Dendritic cell treated with granulocyte-macrophage colony-stimulating factor and Interleukin-4, amounts not matched to agents 40 ng/mL and 50 ng/mL, for 4 days (primary cell): ENCODE measurements around the gene KIAA1958.

Experiments used
- H3K27ac Mint-ChIP-seq: one replicate; pipeline ENCODE4 v1.8.0; 2022; ENCODE audit warnings: mild to moderate bottlenecking, mixed read lengths
- H3K27me3 Mint-ChIP-seq: one replicate; pipeline ENCODE4 v1.8.0; 2022; ENCODE audit warnings: mild to moderate bottlenecking, mixed read lengths
- H3K36me3 Mint-ChIP-seq: one replicate; pipeline ENCODE4 v1.8.0; 2022; ENCODE audit warnings: low read depth, mixed read lengths
- H3K4me1 Mint-ChIP-seq: one replicate; pipeline ENCODE4 v1.8.0; 2022; ENCODE audit warnings: low read depth, mixed read lengths
- H3K4me3 Mint-ChIP-seq: one replicate; pipeline ENCODE4 v1.8.0; 2022; ENCODE audit warnings: mild to moderate bottlenecking, moderate library complexity, mixed read lengths
- H3K9me3 Mint-ChIP-seq: one replicate; pipeline ENCODE4 v1.8.0; 2022; ENCODE audit warnings: mixed read lengths
- intact Hi-C: fragments of 100-400 bp; cut with micrococcal nuclease; formaldehyde crosslinking; loops from one replicate; pipeline ENCODE4 v1.15.0; 2022

Gene KIAA1958

DNA sequence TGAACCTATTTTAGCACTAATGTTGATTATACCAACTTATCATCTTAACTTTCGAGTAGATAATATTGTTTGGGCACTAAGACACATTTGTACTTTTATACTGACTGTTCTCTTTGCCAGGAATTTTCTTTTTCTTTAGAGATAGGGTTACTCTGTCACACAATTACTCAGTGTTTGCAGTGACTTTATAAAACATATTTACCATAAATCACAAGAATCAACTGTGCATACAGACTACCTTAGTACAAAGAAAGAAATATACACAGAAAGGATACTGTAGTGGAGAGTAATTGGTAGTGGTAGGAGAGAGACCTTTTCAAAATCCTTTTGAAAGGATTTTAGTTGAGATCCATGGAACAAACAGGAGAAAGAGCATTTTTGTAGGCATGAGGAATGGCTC is 40.3 kb downstream of the KIAA1958 start:
- Mint-ChIP-seq H3K27ac (no peak overlapping the region), H3K27me3 (no peaks in the 10 kb centered on the region), H3K4me3 (no peak overlapping the region), H3K4me1 (peaks cover 7% of the 10 kb centered on the region), H3K9me3 (peaks cover 9% of the 10 kb centered on the region), H3K36me3 (no peaks in the 10 kb centered on the region)
- intact Hi-C loops, result no loop called here

DNA sequence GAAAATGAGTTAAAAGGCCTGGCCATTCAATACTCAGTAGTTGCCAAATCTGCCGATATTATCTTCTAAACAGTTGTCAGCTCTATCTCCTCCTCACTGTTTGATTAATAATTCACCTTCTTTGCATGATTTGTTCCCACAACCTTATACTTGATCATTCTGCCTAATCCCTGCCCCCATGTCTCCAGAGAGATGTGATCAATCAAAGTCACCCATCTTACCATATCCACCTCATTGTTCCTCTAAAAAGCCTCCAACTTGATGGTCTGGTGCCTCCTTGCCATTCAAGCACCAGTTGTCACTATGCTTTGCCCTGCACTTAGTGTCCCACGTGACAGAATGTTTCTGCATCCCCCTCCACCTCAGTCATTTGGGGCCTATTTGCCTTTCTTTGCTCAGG is 41.3 kb downstream of the KIAA1958 start:
- Mint-ChIP-seq H3K27ac (no peak overlapping the region), H3K9me3 (peaks cover 9% of the 10 kb centered on the region), H3K4me3 (no peak overlapping the region), H3K27me3 (no peaks in the 10 kb centered on the region), H3K36me3 (no peaks in the 10 kb centered on the region), H3K4me1 (peaks cover 7% of the 10 kb centered on the region)
- intact Hi-C loops, result no loop called here

DNA sequence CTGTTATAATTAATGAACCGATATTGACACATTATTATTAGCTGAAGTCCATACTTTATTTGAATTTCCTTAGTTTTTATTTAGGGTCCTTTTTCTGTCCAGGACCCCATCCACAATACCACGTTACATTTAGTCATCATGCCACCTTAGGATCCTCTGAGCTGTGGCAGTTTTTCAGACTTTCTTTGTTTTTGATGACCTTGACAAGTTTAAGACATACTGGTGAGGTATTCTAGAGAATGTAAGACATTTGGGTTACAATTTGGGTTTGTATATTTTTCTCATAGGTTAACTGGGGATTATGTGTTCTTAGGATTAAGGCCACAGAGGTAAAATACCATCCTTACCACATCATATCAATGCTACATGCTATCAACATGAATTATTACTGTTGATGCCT is 42.7 kb downstream of the KIAA1958 start:
- peaks cover 9% of the 10 kb centered on the region for H3K9me3 Mint-ChIP-seq
- peaks cover 7% of the 10 kb centered on the region for H3K4me1 Mint-ChIP-seq
- no peaks in the 10 kb centered on the region for H3K27me3 Mint-ChIP-seq
- H3K4me3 Mint-ChIP-seq, result no peak overlapping the region
- no peaks in the 10 kb centered on the region for H3K36me3 Mint-ChIP-seq
- H3K27ac Mint-ChIP-seq, result no peak overlapping the region
- intact Hi-C loops, result no loop called here

DNA sequence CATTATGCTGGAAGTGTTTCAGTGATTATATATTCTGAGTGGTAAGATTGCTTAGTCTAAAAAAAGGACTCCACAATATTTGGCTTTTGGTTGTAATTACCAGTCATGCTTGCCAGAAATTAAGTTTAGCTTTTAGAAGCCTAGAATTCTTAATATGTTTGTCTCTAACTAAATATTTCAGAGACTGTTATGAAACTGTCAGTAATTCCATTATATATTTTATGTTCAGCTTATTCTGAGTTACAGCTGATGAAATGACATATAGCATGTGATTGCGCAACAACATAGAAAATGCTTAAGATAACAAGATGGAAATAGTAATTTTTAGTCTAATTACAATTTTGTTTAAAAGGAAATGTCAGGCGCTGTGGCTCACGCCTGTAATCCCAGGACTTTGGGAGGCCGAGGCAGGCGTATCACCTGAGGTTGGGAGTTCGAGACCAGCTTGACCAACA is 44.2 kb downstream of the KIAA1958 start:
- Mint-ChIP-seq H3K27ac (no peak overlapping the region), H3K4me1 (peaks cover 7% of the 10 kb centered on the region), H3K27me3 (no peaks in the 10 kb centered on the region), H3K9me3 (peaks cover 5% of the 10 kb centered on the region), H3K4me3 (no peak overlapping the region), H3K36me3 (no peaks in the 10 kb centered on the region)
- intact Hi-C loops, result no loop called here

DNA sequence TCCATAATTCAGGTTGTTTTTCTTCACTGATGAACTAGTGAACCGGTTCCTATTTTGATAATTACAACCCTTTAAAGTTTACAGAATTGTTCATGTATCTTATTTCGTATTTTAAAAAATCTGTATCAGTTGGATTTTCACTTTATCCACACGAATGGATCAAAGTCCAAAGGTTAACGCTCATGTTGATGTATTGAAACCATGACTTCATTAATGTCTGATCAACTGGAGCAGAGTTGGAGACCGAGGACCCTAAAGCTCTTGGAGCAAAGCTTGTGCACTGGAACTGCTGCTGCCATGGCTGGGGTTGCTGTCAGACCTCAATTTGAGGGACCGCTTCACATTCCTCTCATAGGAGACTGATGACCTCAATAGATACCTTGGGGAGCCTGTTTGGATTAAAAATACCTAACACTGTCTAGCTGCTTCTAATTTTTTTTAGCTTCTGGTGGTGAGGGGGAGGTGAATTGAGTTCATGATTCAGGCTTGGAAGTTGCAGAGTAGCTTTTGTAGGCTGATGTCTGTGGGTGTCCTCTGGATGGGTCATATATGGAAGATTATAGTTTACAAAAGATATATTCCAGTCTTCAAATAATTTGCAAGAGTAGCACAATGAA is 45.1 kb downstream of the KIAA1958 start:
- H3K27ac Mint-ChIP-seq, result no peak overlapping the region
- peaks cover 7% of the 10 kb centered on the region for H3K4me1 Mint-ChIP-seq
- intact Hi-C loops, result no loop called here
- no peak overlapping the region for H3K4me3 Mint-ChIP-seq
- H3K9me3 Mint-ChIP-seq, result no peaks in the 10 kb centered on the region
- H3K27me3 Mint-ChIP-seq, result no peaks in the 10 kb centered on the region
- H3K36me3 Mint-ChIP-seq, result no peaks in the 10 kb centered on the region

DNA sequence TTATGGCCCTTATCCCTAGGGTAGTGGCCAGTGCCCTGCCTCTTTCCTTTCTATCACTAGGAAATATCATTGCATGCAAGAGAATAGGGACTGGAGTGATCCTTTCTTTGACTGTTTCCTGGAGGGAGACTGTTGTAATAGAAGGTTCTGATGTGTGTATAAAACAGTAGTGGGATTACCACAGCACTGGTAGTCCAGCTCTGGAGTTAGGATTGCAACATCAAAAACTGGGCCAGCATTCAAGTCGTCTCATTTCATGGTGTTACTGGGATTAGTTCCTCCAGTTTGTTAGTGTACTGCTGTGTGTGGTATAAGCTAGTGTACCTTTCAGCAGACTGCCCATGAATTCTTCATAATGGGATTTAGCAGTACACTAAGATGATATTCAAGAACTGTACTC is 45.8 kb downstream of the KIAA1958 start:
- intact Hi-C loops, result no loop called here
- Mint-ChIP-seq H3K36me3 (no peaks in the 10 kb centered on the region), H3K27ac (no peak overlapping the region)

DNA sequence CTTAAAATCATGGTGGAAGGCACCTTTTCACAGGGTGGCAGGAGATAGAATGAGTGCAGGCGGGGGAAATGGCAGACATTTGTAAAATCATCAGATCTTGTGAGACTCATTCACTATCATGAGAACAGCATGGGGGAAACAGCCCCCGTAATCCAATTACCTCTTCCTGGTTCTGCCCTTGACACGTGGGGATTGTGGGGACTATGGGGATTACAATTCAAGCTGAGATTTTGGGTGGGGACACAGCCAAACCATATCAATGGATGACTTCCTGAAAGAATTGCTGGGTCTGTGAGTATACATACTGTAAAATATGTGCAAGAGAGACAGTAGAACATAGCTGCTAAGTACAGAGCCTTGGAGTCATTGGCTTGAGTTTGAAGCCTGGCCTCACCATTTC is 47.0 kb downstream of the KIAA1958 start:
- H3K27ac Mint-ChIP-seq, result no peak overlapping the region
- intact Hi-C loops, result no loop called here
- H3K27me3 Mint-ChIP-seq, result no peaks in the 10 kb centered on the region
- no peaks in the 10 kb centered on the region for H3K9me3 Mint-ChIP-seq
- H3K36me3 Mint-ChIP-seq, result no peaks in the 10 kb centered on the region
- H3K4me1 Mint-ChIP-seq, result peaks cover 5% of the 10 kb centered on the region
- H3K4me3 Mint-ChIP-seq, result no peak overlapping the region

More for the DNA sequence above, 45.8 kb downstream of the KIAA1958 start:
- no peaks in the 10 kb centered on the region for H3K9me3 Mint-ChIP-seq
- no peaks in the 10 kb centered on the region for H3K27me3 Mint-ChIP-seq
- H3K4me1 Mint-ChIP-seq, result peaks cover 2% of the 10 kb centered on the region
- no peak overlapping the region for H3K4me3 Mint-ChIP-seq

DNA sequence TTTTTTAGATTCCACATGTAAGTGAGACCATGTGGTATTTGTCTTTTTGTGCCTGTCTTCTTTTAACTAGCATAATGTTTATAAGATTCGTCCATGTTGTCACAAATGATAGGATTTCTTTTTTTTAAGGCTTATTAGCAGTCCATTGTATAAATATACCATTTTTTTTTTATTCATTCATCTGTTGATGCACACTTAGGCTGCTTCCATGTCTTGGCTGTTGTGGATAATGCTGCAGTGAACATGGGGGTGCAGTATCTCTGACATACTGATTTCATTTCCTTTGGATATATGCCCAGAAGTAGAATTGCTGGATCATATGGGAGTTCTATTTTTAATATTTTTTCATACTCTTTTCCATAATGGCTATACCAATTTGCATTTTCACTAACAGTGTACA is 48.7 kb downstream of the KIAA1958 start:
- H3K27ac Mint-ChIP-seq, result no peak overlapping the region

DNA sequence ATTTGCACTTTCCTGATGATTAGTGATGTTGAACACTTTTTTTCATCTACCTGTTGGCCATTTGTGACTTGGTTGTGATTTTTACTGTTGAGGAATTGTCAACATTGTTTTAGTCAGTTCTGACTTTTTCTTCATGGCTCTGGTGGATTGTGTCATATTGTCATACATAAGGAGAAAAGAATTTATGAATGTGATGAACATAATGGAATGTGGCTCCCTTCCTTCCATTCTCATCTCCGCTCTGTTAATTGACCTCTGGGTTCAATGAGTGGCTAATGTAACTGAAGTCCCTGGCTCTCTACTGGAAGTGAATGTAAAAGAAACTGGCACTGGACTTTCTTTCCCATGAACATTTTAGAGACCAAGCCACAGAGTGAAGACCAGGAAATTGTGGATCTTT is 49.2 kb downstream of the KIAA1958 start:
- Mint-ChIP-seq H3K9me3 (no peaks in the 10 kb centered on the region), H3K36me3 (no peaks in the 10 kb centered on the region), H3K27me3 (no peaks in the 10 kb centered on the region), H3K4me1 (peaks cover 5% of the 10 kb centered on the region), H3K27ac (no peak overlapping the region), H3K4me3 (no peak overlapping the region)
- intact Hi-C loops, result no loop called here

More for the DNA sequence above, 48.7 kb downstream of the KIAA1958 start:
- intact Hi-C loops, result no loop called here
- Mint-ChIP-seq H3K27me3 (no peaks in the 10 kb centered on the region), H3K36me3 (no peaks in the 10 kb centered on the region), H3K9me3 (no peaks in the 10 kb centered on the region), H3K4me3 (no peak overlapping the region), H3K4me1 (peaks cover 5% of the 10 kb centered on the region)

DNA sequence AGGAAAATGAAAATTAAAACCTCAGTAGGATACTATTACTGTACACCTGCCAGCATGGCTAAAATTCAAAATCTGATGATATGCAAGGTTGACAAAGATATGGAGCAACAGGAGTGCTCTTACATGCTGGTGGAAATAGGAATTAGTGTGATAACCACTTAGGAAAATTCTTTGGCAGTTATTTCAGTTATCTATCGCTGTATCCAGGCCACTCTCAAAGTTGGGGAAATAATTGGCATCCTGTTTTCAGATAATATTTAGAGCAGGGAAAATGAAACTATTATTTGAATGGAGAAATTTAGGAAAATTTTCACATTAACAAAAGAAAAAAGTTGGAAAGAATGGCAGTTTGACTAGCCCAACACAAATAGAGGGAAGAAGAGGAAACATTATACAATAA is 50.9 kb downstream of the KIAA1958 start:
- peaks cover 5% of the 10 kb centered on the region for H3K4me1 Mint-ChIP-seq

DNA sequence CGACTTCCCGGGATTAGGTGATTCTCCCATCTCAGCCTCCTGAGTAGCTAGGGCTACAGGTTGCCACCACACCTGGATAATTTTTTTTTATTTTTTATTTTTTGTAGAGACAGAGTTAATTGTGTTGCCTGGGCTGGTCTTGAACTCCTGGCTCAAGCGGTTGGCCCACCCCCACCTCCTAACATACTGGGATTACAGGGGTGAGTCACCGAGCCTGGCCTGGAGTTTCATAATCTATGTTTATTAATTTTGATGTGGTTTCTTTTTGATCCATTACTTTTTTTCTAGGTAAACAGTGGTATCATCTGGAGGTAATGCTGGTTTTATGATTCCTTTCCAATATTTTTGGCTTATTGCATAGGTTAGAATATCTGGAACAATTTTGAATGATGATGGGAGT is 54.2 kb downstream of the KIAA1958 start:
- H3K4me3 Mint-ChIP-seq, result no peak overlapping the region
- no peak overlapping the region for H3K27ac Mint-ChIP-seq
- H3K36me3 Mint-ChIP-seq, result no peaks in the 10 kb centered on the region
- intact Hi-C loops, result no loop called here
- peaks cover 6% of the 10 kb centered on the region for H3K4me1 Mint-ChIP-seq
- H3K27me3 Mint-ChIP-seq, result no peaks in the 10 kb centered on the region
- H3K9me3 Mint-ChIP-seq, result no peaks in the 10 kb centered on the region

More for the DNA sequence above, 50.9 kb downstream of the KIAA1958 start:
- Mint-ChIP-seq H3K4me3 (no peak overlapping the region), H3K9me3 (no peaks in the 10 kb centered on the region), H3K27ac (no peak overlapping the region), H3K27me3 (no peaks in the 10 kb centered on the region), H3K36me3 (no peaks in the 10 kb centered on the region)
- intact Hi-C loops, result no loop called here

DNA sequence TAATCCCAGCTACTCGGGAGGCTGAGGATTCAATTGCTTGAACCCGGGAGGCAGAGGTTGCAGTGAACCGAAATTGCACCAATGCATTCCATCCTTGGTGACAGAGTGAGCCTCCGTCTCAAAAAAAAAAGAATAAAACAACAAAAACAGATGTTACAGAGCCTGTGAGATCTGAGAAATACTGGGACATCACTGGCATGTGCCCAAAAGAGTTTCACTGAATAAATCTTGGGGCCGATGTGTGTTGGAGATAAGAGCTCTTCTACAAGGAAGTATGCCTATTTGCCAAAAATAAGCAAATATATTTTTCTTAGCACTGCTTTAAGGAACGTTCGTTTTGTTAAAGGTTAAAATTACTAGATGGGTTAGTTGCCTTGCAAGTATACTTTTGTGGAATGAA is 55.1 kb downstream of the KIAA1958 start:
- Mint-ChIP-seq H3K9me3 (no peaks in the 10 kb centered on the region), H3K27ac (no peak overlapping the region), H3K27me3 (no peaks in the 10 kb centered on the region), H3K4me3 (no peak overlapping the region), H3K36me3 (no peaks in the 10 kb centered on the region), H3K4me1 (peaks cover 15% of the 10 kb centered on the region)
- intact Hi-C loops, result no loop called here

DNA sequence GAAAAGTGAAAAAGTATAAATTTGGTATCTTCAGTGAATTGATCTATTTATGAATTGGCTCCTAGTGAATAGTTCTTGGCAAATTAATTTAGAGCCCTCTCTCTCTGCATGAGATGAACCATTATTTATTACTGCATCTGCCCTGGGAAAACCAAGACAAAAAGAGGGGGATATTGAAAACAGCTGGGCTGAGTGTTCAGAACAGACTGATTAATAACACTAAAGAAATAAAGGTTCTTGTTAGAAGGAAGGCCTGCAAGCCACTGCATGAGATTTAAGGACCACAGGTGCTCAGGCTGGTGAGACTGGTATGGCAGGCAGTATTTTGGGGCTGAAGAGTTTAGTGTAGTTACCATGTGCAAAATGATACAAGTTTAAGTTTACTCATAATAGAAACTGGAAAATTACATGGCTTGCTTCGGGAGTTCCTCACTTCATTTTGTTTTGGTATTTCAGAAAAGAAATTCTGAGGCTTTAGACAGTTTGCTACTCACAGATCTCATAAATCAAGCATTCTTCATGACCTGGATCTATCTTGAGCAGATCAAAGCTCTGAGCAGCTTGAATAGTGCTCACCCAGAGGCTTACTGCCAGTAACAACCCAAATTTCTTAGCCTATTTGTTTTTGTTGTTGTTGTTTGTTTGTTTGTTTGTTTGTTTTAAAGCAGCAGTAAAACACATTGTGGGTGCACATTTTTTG is 56.1 kb downstream of the KIAA1958 start:
- intact Hi-C loops, result no loop called here
- Mint-ChIP-seq H3K27me3 (no peaks in the 10 kb centered on the region), H3K4me1 (peaks cover 17% of the 10 kb centered on the region), H3K9me3 (no peaks in the 10 kb centered on the region), H3K4me3 (no peak overlapping the region), H3K27ac (no peak overlapping the region), H3K36me3 (no peaks in the 10 kb centered on the region)

DNA sequence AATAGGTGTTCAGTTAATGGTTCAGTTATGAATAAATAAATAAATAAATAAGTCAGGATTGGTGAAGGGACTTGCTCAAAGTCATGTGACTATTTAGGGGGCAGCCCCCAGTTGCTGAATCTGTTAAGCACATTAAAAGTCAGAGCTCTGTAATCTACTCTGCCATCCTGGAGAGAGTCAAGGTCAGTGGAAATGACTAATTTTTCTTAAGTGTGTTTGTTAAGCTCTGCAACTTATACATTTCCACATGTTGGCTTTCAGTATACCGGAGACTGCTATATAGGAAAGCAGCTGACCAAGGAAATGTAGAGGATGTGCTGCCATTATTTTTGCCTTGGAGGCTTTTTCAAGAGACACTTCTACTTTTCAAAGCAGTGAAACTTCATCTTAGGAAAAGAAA is 57.9 kb downstream of the KIAA1958 start:
- peaks cover 22% of the 10 kb centered on the region for H3K4me1 Mint-ChIP-seq
- H3K27me3 Mint-ChIP-seq, result no peaks in the 10 kb centered on the region
- no peaks in the 10 kb centered on the region for H3K9me3 Mint-ChIP-seq
- H3K27ac Mint-ChIP-seq, result no peak overlapping the region
- no peak overlapping the region for H3K4me3 Mint-ChIP-seq
- intact Hi-C loops, result no loop called here
- no peaks in the 10 kb centered on the region for H3K36me3 Mint-ChIP-seq

DNA sequence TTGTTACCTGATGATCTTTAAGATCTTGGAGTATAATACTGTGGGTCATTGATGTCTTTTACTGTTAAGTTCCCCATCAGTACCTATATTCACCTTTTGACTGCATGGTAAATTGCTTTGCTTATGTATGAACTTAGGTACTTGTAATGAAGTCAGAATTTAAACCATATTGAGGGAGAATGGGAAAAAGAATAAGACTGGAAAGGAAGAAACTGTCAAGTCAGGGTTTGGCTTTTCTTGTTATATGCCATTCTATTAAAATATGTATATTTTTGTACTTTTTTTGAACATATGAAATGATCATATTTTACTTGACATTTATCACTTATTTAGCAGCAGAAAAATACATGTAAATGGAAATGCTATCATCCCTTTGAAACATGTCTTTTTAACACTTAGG is 58.6 kb downstream of the KIAA1958 start:
- intact Hi-C loops, result no loop called here
- no peaks in the 10 kb centered on the region for H3K27me3 Mint-ChIP-seq

More for the DNA sequence above, 58.6 kb downstream of the KIAA1958 start:
- Mint-ChIP-seq H3K4me3 (no peak overlapping the region), H3K4me1 (peaks cover 29% of the 10 kb centered on the region), H3K27ac (no peak overlapping the region), H3K36me3 (no peaks in the 10 kb centered on the region), H3K9me3 (no peaks in the 10 kb centered on the region)
